K562 (cell line): ENCODE data around the gene DMAC2. TPM values are rescaled to one million over a fixed set of nuclear protein-coding genes. Genes with fewer than 3 reads are reported as not detected.

Source experiments
- E2F3 ChIP-seq: fragments of 250-450 bp; sonication (Bioruptor Pico); IDR thresholded peaks from 2 replicates; pipeline ENCODE4 v1.4.0; 2020; ENCODE audit warnings: mild to moderate bottlenecking
- E2F4 ChIP-seq: sonication (generic); formaldehyde crosslinking; IDR thresholded peaks from 2 replicates; pipeline ENCODE4 v1.8.0; 2022; ENCODE audit warnings: mild to moderate bottlenecking, low read depth, missing genetic modification reagents
- FOSL1 ChIP-seq: fragments of 200-800 bp; sonication (Bioruptor generic); conservative IDR thresholded peaks from 2 replicates; pipeline ENCODE4 v1.6.1; 2016; ENCODE audit warnings: missing genetic modification characterization, missing compliant biosample characterization
- FOXK1 ChIP-seq: sonication (generic); formaldehyde crosslinking; IDR thresholded peaks from 2 replicates; pipeline ENCODE4 v1.8.0; 2022; ENCODE audit warnings: missing genetic modification reagents, mild to moderate bottlenecking, borderline replicate concordance
- OTX1 ChIP-seq: fragments of 450-650 bp; formaldehyde crosslinking; IDR thresholded peaks from 2 replicates; pipeline ENCODE4 v1.4.0; 2022; ENCODE audit warnings: mild to moderate bottlenecking
- PHF8 ChIP-seq: fragments of 200-600 bp; sonication (generic); IDR thresholded peaks from 2 replicates; pipeline ENCODE4 v1.6.1; 2012; ENCODE audit warnings: mixed run types, mild to moderate bottlenecking, inconsistent platforms, low read length, moderate library complexity, borderline replicate concordance
- POLR2A ChIP-seq: fragments of 450-650 bp; conservative IDR thresholded peaks from 2 replicates; pipeline ENCODE4 v1.6.1; 2016
- POLR2G ChIP-seq: fragments of 200-400 bp; formaldehyde crosslinking; IDR thresholded peaks from 2 replicates; pipeline ENCODE4 v1.6.1; 2017; ENCODE audit warnings: low read depth, mild to moderate bottlenecking, antibody characterized with exemption, low read length, moderate library complexity
- SRF ChIP-seq, 2 experiments: fragments of 250-450, 450-650 bp in 1 of 2; sonication (Bioruptor Pico) in 1 of 2; sonication (generic) in 1 of 2; formaldehyde crosslinking; IDR thresholded peaks; 2 replicates each; pipeline versions ENCODE4 v1.5.0 to v1.5.1; 2020 to 2022; ENCODE audit warnings: mild to moderate bottlenecking in 1 of 2, missing genetic modification reagents in 1 of 2
- SRSF7 ChIP-seq: fragments of 200-400 bp; formaldehyde crosslinking; optimal IDR thresholded peaks from 2 replicates; pipeline ENCODE3; 2017; ENCODE audit warnings: mild to moderate bottlenecking, low read depth, low read length
- TFAP4 ChIP-seq: sonication (generic); formaldehyde crosslinking; IDR thresholded peaks from 2 replicates; pipeline ENCODE4 v1.8.0; 2022; ENCODE audit warnings: missing genetic modification reagents, mild to moderate bottlenecking, moderate library complexity, borderline replicate concordance
- TOE1 ChIP-seq, 2 experiments: fragments of 450-650 bp in 1 of 2; sonication (generic) in 1 of 2; formaldehyde crosslinking in 1 of 2; IDR thresholded peaks; 2 replicates each; pipeline versions ENCODE4 v1.7.1 to v1.8.0; 2016 to 2022; ENCODE audit warnings: borderline replicate concordance in 2 of 2, mild to moderate bottlenecking in 2 of 2, antibody characterized with exemption in 1 of 2, inconsistent platforms in 1 of 2, low read depth in 1 of 2, missing genetic modification reagents in 1 of 2, moderate library complexity in 1 of 2
- YY1 ChIP-seq, 3 experiments: IDR thresholded peaks; 2 replicates each; pipeline ENCODE4 v1.6.1; 2011; ENCODE audit warnings: low read length in 2 of 3, mild to moderate bottlenecking in 2 of 3, moderate library complexity in 2 of 3, borderline replicate concordance in 1 of 3, control low read depth in 1 of 3, low read depth in 1 of 3; ENCODE audit not compliant: insufficient read depth in 3 of 3, insufficient replicate concordance in 2 of 3, control insufficient read depth in 1 of 3, insufficient read length in 1 of 3; ENCODE audit errors: extremely low read depth in 1 of 3
- ZNF589 ChIP-seq: fragments of 200-800 bp; sonication (Bioruptor generic); IDR thresholded peaks from 2 replicates; pipeline ENCODE4 v1.6.1; 2016; ENCODE audit warnings: low read depth, missing genetic modification characterization, missing compliant biosample characterization
- ZNF764 ChIP-seq: fragments of 250-450 bp; sonication (Bioruptor Pico); IDR thresholded peaks from 2 replicates; pipeline ENCODE4 v1.4.0; 2020; ENCODE audit warnings: low read depth, mild to moderate bottlenecking, moderate library complexity
- polyA plus RNA-seq, 8 experiments: library from polyadenylated mRNA; depleted of rRNA in 4 of 8; stranded (reverse) in 5 of 8; unstranded in 3 of 8; fragments of >200 nt; fragmentation: Nextera tagmentation in 2 of 8; fragmentation: Illumina TruSeq in 1 of 8; extraction: Ambion mirVana in 2 of 8; extraction: Trizol in 1 of 8; gene quantifications; 2 replicates each; pipeline versions ENCODE4 v1.2.1 to v1.2.3, GENCODE V29; 2011 to 2014; ENCODE audit warnings: inconsistent platforms in 1 of 8, missing spikeins in 1 of 8
- total RNA-seq, 7 experiments: library from RNA; depleted of rRNA in 6 of 7; stranded (reverse); fragments of >200 nt in 6 of 7; fragmentation: Illumina TruSeq in 2 of 7; extraction: Trizol in 2 of 7; gene quantifications; 2 replicates each; pipeline versions ENCODE4 v1.2.1 to v1.2.3, GENCODE V29; 2011 to 2021; ENCODE audit warnings: low replicate concordance in 1 of 7
- TF ChIP-seq, protein P1 (sequence below): fragments of 200-800 bp; sonication (Bioruptor generic); IDR thresholded peaks from 2 replicates; pipeline ENCODE4 v1.6.1; 2016; ENCODE audit warnings: missing genetic modification characterization, missing compliant biosample characterization
- TF ChIP-seq, protein P2 (sequence below): fragments of 250-450 bp; sonication (Bioruptor Pico); IDR thresholded peaks from 2 replicates; pipeline ENCODE4 v1.8.0; 2021; ENCODE audit warnings: mild to moderate bottlenecking, moderate library complexity

Gene DMAC2
- total and polyA plus RNA-seq, 9 of the 15 experiments (the other 6 are each of a cell fraction or from before 2014, with no cell fraction given): 12.9 to 61.2 (median 43.1) TPM

DNA sequence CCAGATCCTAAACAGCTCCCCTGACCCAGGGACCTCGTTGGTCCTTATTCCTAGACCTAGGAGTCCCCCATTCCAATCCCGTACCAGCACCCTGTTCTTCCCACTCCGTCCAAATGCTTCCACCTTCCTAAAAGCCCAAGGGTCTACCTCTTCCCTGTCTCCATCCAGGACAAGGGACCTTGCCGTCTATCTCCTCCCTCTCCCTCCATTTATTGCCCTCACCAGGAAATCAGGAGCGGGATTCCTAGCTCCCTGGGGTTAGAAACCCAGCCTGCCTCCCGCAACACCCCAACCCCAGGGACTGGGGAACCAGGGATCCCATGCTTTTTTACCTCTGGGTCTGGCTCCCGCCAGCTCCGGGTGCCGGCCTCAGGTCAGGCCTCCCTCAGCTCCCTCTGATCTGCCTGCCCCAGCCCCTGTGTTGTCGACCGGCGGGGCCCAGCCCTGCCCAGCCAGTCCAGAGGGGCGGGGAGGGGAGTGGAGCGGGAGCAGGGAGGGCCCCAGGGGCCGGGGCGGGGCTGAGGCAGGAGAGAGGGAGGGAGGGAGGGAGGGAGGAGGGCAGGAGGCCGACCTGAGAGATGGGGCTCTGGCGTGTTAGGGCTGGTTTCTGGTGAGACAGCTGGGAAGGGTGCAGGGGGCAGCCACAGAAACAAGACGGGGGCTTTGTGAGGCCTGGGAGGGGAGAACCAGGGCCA lies 12.6 kb downstream of the DMAC2 start, which contains the start of gene B3GNT8 (continued):
- TF ChIP-seq E2F4 (CRISPR knock-in tag) (no peak), OTX1 (no peak), TFAP4 (CRISPR knock-in tag) (peak; percentile 62; the same call in 1 of the 2 replicates), FOSL1 (tag) (no peak), FOXK1 (CRISPR knock-in tag) (no peak), ZNF589 (CRISPR knock-in tag) (no peak), E2F3 (CRISPR knock-in tag) (no peak), POLR2A (peak; percentile 51), SRF (CRISPR knock-in tag; IDR thresholded peaks at IDR 0.05) (no peak), TOE1 (IDR thresholded peaks at IDR 0.05; ENCODE audit: borderline replicate concordance) (no peak), TOE1 (CRISPR knock-in tag; IDR thresholded peaks at IDR 0.05; ENCODE audit: borderline replicate concordance, low read depth) (no peak), SRSF7 (no peak), YY1 (IDR thresholded peaks at IDR 0.05; ENCODE audit: borderline replicate concordance in 1 of 3, control insufficient read depth in 1 of 3, extremely low read depth in 1 of 3, insufficient read depth in 3 of 3, insufficient read length in 1 of 3, insufficient replicate concordance in 2 of 3, low read depth in 1 of 3, low read length in 2 of 3) (peak in 1 of 3 experiments; percentile 13), ZNF764 (no peak), PHF8 (peak; percentile 52; the same call in 1 of the 2 replicates), POLR2G (peak; percentile 80)
- TF ChIP-seq, protein P1, sequence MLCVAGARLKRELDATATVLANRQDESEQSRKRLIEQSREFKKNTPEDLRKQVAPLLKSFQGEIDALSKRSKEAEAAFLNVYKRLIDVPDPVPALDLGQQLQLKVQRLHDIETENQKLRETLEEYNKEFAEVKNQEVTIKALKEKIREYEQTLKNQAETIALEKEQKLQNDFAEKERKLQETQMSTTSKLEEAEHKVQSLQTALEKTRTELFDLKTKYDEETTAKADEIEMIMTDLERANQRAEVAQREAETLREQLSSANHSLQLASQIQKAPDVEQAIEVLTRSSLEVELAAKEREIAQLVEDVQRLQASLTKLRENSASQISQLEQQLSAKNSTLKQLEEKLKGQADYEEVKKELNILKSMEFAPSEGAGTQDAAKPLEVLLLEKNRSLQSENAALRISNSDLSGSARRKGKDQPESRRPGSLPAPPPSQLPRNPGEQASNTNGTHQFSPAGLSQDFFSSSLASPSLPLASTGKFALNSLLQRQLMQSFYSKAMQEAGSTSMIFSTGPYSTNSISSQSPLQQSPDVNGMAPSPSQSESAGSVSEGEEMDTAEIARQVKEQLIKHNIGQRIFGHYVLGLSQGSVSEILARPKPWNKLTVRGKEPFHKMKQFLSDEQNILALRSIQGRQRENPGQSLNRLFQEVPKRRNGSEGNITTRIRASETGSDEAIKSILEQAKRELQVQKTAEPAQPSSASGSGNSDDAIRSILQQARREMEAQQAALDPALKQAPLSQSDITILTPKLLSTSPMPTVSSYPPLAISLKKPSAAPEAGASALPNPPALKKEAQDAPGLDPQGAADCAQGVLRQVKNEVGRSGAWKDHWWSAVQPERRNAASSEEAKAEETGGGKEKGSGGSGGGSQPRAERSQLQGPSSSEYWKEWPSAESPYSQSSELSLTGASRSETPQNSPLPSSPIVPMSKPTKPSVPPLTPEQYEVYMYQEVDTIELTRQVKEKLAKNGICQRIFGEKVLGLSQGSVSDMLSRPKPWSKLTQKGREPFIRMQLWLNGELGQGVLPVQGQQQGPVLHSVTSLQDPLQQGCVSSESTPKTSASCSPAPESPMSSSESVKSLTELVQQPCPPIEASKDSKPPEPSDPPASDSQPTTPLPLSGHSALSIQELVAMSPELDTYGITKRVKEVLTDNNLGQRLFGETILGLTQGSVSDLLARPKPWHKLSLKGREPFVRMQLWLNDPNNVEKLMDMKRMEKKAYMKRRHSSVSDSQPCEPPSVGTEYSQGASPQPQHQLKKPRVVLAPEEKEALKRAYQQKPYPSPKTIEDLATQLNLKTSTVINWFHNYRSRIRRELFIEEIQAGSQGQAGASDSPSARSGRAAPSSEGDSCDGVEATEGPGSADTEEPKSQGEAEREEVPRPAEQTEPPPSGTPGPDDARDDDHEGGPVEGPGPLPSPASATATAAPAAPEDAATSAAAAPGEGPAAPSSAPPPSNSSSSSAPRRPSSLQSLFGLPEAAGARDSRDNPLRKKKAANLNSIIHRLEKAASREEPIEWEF: no peak
- TF ChIP-seq, protein P2, sequence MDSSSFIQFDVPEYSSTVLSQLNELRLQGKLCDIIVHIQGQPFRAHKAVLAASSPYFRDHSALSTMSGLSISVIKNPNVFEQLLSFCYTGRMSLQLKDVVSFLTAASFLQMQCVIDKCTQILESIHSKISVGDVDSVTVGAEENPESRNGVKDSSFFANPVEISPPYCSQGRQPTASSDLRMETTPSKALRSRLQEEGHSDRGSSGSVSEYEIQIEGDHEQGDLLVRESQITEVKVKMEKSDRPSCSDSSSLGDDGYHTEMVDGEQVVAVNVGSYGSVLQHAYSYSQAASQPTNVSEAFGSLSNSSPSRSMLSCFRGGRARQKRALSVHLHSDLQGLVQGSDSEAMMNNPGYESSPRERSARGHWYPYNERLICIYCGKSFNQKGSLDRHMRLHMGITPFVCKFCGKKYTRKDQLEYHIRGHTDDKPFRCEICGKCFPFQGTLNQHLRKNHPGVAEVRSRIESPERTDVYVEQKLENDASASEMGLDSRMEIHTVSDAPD (CRISPR knock-in tag): no peak
